Measurements from ENCODE around the gene IL31RA.

GRCh38 chr5:55896238-55896637 is 45.1 kb downstream of the IL31RA start:
- TF ChIP-seq CTCF (IDR thresholded peaks at IDR 0.05; ENCODE audit: low read depth, low read length), result no peak
- TF ChIP-seq EZH2phosphoT487 (IDR thresholded peaks at IDR 0.05; ENCODE audit: low read depth), result no peak

All from OCI-LY3 (cell line).